D721Med (cell line): ENCODE results near the gene FCGR3A.
"Not testable (repeated sequence)": the region's sequence is repeated elsewhere in the genome, so short reads cannot be mapped to it uniquely, and the experiment has no call there.

Experiments
- DNase-seq: peaks from one replicate; pipeline ENCODE4 v3.0.0; 2011; ENCODE audit warnings: low spot score; ENCODE audit not compliant: insufficient read length
- FAIRE-seq: peaks from 2 replicates; lab custom pipeline; 2011; peaks lifted over from hg19 to GRCh38; lab: Jason Lieb, UNC
- TF ChIP-seq, protein P1 (sequence below): IDR thresholded peaks from 2 replicates; pipeline ENCODE4 v1.5.1; 2012; ENCODE audit warnings: mild to moderate bottlenecking, control low read depth; ENCODE audit not compliant: insufficient read depth; ENCODE audit errors: missing control alignments

Gene FCGR3A

DNA sequence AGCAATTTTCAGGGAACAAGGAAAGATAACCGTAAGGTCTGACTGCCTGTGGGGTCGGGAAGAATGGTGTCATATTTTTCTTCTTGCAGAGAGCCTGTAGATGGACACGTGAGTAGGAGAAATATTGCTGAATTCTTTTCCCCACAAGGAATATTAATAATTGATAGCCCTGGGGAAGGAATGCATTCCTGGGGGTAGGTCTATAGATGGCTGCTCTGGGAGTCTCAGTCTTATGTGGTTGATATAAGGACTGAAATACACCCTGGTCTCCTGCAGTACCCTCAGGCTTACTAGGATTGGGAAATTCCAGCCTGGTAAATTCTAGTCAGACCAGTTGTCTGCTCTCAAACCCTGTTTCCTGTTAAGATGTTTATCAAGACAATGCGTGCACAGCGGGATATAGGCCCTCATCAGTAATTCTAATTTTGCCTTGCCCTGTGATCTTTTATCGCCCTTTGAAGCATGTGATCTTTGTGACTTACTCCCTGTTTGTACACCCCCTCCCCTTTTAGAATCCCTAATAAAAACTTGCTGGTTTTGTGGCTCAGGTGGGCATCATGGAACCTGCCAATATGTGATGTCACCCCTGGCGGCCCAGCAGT, 12.4 kb downstream of the FCGR3A start:
- not testable (repeated sequence) for DNase-seq, FAIRE-seq

DNA sequence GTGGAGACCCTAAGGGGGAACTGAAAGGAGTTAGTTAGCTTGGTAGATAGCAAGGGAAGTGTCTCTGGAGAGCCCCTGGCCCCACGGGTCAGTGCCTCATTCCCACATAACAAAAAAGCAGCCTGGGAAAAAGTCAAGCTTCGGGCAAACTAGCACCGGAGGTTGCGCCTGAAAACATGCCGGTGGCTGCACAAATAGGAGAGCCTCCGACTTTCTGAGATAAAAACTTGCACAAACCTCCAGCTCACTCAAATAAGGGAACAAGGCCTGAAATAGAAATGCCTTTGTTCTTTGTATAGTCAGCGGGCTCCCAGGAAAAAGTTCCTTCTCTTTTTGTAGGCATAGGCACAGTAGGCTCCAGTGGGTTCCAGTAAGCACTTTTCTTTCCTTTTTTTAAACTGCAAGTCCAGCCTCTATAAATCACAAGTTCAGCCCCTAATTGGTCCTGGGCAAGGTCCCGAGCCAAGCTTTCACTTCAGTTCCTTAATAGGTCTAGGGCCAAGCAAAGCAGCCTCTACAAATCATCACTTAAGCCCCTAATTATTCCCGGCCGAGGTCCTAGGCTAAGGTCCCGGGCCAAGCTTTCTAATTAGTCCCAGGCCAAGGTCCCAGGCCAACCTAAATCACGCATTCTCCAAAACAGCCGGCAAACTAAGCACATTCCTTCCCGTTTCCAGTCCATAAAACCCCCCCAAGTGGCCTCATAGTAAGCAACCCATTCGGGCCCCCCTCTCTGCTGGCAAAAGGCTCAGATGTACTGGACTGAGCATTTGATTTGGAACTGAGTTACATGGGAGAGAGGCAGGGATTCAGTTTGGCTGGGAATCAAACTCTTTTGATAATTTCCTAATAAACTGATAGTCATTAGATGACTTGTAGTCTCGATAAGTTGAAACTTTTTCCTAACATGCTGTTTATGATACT, 16.7 kb downstream of the FCGR3A start:
- DNase-seq = not testable (repeated sequence)
- peak; percentile 83 for FAIRE-seq

DNA sequence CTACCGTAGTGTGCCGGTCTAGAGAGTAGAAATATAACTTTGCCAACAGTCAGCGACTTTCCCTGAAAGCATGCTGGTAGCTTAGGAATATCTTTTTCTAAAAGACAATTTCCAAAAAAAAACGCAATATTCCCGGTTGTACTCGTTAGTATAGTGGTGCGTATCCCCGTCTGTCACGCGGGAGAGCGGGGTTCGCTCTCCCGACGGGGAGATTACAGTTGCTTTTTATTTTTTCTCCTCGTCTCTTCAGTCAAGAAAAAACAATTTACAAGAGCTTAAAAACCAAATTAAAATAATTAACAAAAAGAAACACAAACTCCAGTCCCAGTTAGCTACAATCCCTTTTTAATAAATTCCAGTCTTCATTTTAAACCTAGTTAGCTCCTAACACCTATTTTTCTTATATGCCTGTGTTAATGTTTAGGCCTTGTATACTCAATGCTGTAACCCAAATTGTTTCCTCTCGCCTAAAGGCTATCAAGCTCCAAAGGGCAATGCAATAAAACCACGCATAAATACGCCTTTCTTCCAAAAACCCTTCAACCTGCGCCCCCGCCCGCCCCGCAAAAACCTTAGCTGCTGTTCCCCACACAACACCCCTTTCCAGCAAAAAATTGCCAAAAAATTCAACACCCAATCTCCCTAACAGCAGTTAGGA, 17.5 kb downstream of the FCGR3A start:
- DNase-seq (no peak), FAIRE-seq (no peak)
- TF ChIP-seq, protein P1, sequence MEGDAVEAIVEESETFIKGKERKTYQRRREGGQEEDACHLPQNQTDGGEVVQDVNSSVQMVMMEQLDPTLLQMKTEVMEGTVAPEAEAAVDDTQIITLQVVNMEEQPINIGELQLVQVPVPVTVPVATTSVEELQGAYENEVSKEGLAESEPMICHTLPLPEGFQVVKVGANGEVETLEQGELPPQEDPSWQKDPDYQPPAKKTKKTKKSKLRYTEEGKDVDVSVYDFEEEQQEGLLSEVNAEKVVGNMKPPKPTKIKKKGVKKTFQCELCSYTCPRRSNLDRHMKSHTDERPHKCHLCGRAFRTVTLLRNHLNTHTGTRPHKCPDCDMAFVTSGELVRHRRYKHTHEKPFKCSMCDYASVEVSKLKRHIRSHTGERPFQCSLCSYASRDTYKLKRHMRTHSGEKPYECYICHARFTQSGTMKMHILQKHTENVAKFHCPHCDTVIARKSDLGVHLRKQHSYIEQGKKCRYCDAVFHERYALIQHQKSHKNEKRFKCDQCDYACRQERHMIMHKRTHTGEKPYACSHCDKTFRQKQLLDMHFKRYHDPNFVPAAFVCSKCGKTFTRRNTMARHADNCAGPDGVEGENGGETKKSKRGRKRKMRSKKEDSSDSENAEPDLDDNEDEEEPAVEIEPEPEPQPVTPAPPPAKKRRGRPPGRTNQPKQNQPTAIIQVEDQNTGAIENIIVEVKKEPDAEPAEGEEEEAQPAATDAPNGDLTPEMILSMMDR = no peak

DNA sequence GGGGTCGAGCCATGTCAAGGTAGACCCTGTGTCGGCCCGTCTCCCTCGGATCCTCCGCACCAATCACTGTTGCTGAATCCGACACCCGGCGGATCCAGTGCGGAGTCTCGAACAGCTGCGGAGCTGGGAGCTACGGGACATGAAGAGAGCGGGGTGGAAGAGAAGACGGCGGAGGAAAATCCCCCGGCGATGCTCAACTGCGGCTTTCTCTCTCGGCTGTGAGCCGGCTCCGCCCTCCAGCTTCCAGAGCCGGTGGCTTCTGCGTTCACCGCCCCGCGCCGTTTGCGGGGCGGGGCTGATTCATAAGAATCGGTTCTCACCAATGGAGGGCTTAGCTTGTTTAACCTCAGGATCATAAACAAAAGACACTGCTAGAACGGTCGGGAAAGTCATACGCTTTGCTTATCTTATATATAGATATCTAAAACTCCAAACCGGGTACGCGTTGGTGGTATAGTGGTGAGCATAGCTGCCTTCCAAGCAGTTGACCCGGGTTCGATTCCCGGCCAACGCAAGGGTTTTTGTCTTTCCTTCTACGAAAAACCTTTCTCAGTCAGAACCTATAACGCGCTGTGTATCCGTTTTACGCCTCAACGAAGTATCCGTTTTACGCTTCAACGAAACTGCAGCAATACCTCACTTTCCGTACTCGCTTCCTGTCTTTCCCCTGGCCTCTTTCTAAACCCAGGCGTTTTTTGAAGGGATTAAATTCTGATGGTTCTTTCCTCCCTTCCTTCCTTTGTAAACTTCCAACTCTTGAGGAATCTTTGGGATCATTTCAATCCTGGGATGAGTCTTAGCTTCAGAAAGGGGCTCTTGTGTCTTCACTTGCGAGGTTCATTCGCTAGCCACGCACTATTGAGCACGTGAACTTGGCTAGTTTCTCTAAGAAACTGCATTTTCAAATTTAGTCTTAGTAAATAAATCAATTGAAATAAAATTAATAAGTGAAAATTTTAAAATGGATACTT, 18.7 kb downstream of the FCGR3A start:
- DNase-seq = peak; percentile 57
- peak; percentile 82 for FAIRE-seq

DNA sequence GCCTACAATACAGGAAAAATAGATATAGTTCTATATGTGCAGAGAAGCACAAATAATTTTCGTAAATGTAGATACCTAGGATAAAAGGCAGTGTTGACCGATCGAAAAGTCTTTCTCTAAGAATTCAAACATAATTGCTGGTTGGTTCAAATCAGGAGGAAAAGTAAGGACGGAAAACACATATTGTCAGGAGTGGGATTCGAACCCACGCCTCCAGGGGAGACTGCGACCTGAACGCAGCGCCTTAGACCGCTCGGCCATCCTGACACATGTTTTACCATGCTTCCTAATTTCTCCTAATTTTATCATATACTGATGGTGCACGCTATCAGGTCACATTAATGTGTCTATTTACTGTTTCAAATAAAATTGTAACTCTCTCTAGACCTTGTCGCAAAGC, 19.5 kb downstream of the FCGR3A start:
- not testable (repeated sequence) for DNase-seq

DNA sequence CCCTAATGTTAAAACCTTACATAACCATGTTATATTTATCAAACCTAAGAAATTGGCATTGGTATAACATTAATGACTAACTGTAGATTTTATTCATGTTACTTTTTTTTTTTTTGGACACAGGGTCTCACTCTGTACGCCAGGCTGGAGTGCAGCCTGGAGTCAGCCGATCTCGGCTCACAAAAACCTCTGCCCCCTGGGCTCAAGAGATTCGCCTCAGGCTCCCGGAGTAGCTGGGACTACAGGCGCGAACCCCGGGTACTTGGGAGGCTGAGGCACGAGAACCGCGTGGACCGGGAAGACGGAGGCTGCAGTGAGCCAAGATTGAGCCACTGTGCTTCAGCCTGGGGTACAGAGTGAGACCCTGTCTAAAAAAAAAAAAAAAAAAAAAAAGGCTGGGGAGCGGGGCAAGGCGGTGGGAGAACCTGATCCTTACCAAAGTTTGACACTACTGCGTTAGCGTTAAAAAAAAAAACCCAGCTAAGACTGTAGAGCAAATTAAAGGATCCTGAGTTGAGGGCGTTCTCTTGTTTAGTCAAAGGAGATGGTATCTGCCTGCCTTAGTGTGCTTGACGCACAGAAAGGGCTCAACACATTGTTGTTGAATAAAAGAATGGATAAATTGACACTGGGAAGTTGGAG, 20.0 kb downstream of the FCGR3A start:
- not testable (repeated sequence) for FAIRE-seq, DNase-seq

More for the DNA sequence above, 19.5 kb downstream of the FCGR3A start:
- FAIRE-seq = peak; percentile 80

DNA sequence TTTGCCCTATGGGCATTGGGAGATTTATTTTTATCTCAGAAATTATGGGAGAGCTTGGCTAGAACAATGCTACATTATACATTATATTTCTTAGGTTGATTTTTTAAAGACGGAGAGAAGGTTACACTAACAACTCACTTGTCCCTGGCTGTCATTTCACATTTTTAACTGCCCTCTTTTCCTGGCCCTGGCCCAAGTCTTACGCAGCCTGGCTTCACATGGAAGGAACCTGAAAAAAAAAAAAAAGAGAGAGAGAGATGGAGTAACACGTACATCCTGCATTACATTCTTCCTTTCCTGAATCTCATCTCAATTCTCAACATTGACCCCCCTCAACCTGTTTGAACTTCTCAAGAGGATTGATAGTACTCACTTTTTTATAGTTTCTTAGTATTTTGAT, 21.1 kb downstream of the FCGR3A start:
- DNase-seq, FAIRE-seq: not testable (repeated sequence)

DNA sequence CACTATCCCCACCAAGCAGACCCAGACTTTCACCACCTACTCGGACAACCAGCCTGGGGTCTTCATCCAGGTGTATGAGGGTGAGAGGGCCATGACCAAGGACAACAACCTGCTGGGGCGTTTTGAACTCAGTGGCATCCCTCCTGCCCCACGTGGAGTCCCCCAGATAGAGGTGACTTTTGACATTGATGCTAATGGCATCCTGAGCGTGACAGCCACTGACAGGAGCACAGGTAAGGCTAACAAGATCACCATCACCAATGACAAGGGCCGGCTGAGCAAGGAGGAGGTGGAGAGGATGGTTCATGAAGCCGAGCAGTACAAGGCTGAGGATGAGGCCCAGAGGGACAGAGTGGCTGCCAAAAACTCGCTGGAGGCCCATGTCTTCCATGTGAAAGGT, 23.7 kb downstream of the FCGR3A start:
- FAIRE-seq, DNase-seq: not testable (repeated sequence)

DNA sequence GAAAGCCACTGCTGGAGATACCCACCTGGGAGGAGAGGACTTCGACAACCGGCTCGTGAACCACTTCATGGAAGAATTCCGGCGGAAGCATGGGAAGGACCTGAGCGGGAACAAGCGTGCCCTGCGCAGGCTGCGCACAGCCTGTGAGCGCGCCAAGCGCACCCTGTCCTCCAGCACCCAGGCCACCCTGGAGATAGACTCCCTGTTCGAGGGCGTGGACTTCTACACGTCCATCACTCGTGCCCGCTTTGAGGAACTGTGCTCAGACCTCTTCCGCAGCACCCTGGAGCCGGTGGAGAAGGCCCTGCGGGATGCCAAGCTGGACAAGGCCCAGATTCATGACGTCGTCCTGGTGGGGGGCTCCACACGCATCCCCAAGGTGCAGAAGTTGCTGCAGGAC, 24.3 kb downstream of the FCGR3A start:
- not testable (repeated sequence) for FAIRE-seq, DNase-seq

DNA sequence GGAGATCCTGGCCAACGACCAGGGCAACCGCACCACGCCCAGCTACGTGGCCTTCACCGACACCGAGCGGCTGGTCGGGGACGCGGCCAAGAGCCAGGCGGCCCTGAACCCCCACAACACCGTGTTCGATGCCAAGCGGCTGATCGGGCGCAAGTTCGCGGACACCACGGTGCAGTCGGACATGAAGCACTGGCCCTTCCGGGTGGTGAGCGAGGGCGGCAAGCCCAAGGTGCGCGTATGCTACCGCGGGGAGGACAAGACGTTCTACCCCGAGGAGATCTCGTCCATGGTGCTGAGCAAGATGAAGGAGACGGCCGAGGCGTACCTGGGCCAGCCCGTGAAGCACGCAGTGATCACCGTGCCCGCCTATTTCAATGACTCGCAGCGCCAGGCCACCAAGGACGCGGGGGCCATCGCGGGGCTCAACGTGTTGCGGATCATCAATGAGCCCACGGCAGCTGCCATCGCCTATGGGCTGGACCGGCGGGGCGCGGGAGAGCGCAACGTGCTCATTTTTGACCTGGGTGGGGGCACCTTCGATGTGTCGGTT, 24.8 kb downstream of the FCGR3A start:
- not testable (repeated sequence) for FAIRE-seq, DNase-seq

DNA sequence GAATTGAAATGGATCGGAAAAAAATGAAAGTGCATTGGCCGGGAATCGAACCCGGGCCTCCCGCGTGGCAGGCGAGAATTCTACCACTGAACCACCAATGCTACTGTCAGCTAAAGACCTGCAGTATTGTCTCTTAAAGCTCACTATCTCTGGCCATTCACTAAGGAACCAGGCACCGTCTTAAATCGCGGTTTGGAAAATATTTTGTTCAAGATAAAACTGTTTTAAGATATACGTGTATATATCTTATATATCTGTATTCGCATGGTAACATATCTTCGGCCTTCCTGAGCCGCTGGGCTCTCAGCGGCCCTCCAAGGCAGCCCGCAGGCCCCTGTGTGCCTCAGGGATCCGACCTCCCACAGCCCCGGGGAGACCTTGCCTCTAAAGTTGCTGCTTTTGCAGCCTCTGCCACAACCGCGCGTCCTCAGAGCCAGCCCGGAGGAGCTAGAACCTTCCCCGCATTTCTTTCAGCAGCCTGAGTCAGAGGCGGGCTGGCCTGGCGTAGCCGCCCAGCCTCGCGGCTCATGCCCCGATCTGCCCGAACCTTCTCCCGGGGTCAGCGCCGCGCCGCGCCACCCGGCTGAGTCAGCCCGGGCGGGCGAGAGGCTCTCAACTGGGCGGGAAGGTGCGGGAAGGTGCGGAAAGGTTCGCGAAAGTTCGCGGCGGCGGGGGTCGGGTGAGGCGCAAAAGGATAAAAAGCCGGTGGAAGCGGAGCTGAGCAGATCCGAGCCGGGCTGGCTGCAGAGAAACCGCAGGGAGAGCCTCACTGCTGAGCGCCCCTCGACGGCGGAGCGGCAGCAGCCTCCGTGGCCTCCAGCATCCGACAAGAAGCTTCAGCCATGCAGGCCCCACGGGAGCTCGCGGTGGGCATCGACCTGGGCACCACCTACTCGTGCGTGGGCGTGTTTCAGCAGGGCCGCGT, 25.5 kb downstream of the FCGR3A start, which contains the start of gene HSPA6:
TSS of gene HSPA6 (plus strand) at position 724 of the 925 bp plus-strand sequence. CDS start at position 843, 119 bp downstream.
- not testable (repeated sequence) for FAIRE-seq
- DNase-seq = peak; percentile 58

DNA sequence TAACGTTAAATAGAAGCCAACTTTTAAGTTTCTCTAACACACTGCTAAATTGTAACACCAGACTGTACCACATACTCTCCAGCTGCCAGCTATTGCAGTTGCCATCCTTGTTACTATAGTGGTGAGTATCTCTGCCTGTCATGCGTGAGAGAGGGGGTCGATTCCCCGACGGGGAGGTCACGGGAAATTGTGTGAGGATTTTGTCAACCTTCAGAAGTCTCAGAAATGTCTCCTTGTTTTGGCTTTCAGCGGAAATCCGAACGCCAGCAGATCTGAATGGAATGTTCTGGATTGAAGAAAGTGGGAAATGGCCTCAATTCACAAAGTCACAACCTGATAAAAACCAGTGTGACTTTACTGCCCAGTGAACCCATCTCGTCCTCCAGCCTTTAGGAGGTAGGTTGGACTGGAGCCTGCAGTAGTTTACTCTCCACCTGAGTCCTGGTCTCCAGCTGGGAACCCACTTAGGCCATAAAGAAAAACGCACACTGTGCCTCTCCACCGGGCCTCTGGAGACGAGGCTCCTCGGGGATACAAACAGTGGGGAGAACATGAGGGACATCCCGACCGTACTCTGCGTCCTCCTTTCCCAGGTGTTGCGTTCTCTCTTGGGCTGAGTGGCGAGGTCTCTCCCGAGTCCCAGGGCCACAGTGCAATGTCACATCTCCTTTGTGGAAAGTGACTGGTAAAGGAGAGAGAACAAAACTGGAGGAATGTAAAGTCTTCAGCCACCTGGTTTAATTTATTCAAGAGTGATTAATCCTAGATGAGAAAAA, 26.4 kb downstream of the FCGR3A start:
- DNase-seq, FAIRE-seq: not testable (repeated sequence)

DNA sequence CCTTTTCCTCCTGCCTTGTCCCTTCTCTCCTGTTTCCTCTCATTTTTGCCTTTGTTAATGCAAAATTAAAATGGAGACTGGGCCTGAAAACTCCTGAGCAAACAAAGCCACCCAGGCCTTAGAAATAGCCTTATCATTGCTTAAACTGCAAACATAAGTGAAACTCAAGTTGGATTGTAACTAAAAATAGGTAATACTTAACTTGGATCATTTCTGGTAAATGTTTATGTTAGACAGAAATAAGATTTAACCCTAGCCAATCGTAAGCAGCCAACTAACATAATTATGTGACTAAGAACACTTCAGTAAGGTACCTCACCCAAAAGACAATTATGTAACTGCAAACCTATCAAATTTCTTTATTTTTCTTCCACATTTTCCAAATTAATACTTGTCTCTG, 35.7 kb downstream of the FCGR3A start:
- FAIRE-seq, DNase-seq: not testable (repeated sequence)

DNA sequence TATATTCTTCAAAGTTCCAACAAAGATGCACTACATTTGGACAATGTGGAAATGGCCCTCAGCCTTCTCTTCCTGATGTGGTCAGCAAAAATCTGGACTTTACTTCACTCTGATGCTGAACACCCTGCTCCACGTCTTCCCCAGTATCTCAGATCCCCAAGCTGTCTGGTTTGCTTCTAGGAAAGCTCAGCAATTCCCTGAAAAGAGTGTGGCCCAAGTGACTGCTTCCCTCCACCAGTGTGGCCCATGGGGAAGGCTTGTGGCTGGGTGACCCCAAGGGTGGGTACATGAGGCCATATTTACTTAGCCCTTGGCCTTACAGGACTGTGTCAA, 36.2 kb downstream of the FCGR3A start:
- not testable (repeated sequence) for FAIRE-seq

More for the DNA sequence above, 36.2 kb downstream of the FCGR3A start:
- not testable (repeated sequence) for DNase-seq
